HFFc6 (cell line): ENCODE data around the gene IGFN1. TPM values are rescaled to one million over a fixed set of nuclear protein-coding genes. Genes with fewer than 3 reads are reported as not detected.
A peak's percentile ranks its signal among the peaks of the same experiment; 100 is the strongest.

Experiments
- DNase-seq: peaks from one replicate; pipeline ENCODE4 v3.0.0-alpha.2; 2018
- H3K27ac Mint-ChIP-seq: 2 replicates; pipeline ENCODE4 v1.8.0; 2020; ENCODE audit warnings: mild to moderate bottlenecking, mixed read lengths
- H3K27me3 Mint-ChIP-seq: 2 replicates; pipeline ENCODE4 v1.8.0; 2021; ENCODE audit warnings: mild to moderate bottlenecking, moderate library complexity, mixed read lengths; ENCODE audit not compliant: insufficient read depth
- H3K36me3 Mint-ChIP-seq: 2 replicates; pipeline ENCODE4 v1.8.0; 2021; ENCODE audit warnings: low read depth, mixed read lengths
- H3K4me1 Mint-ChIP-seq: 2 replicates; pipeline ENCODE4 v1.8.0; 2020; ENCODE audit warnings: low read depth, mixed read lengths
- H3K4me3 Mint-ChIP-seq: 2 replicates; pipeline ENCODE4 v1.8.0; 2020; ENCODE audit warnings: mild to moderate bottlenecking, moderate library complexity, mixed read lengths
- H3K9me3 Mint-ChIP-seq: 2 replicates; pipeline ENCODE4 v1.8.0; 2020; ENCODE audit warnings: mild to moderate bottlenecking, mixed read lengths
- CTCF ChIP-seq: fragments of 200-600 bp; sonication (generic); IDR thresholded peaks from 2 replicates; pipeline ENCODE4 v1.5.0; 2021; ENCODE audit warnings: antibody characterized with exemption, mild to moderate bottlenecking
- total RNA-seq, 6 experiments: library from RNA; stranded (reverse); fragmentation: NEBNext Ultra II Directional; extraction: Animal tissue kit (Norgen Biotek cat#: 25700); gene quantifications; 2 replicates in 1 of 6; 3 replicates in 5 of 6; pipeline ENCODE4 v1.2.3, GENCODE V29; 2021

The IGFN1 gene
- total RNA-seq, 6 experiments from 2014 or later = not detected

GRCh38 chr1:201183753-201184152 is 6.9 kb upstream of the IGFN1 start:
- no peak for TF ChIP-seq CTCF
- H3K36me3 Mint-ChIP-seq = no peaks in the 10 kb centered on the region
- H3K4me3 Mint-ChIP-seq = no peak overlapping the region
- no peak overlapping the region for H3K27ac Mint-ChIP-seq
- H3K9me3 Mint-ChIP-seq = no peaks in the 10 kb centered on the region; the same call in 1 of the 2 replicates
- DNase-seq = no peak
- peaks cover 25% of the 10 kb centered on the region for H3K27me3 Mint-ChIP-seq
- H3K4me1 Mint-ChIP-seq = peaks cover 15% of the 10 kb centered on the region

- Mint-ChIP-seq H3K4me3 (no peak overlapping the region), H3K27me3 (peaks cover 26% of the 10 kb centered on the region), H3K27ac (no peak overlapping the region), H3K4me1 (peaks cover 15% of the 10 kb centered on the region), H3K9me3 (no peaks in the 10 kb centered on the region), H3K36me3 (no peaks in the 10 kb centered on the region)
- peak; percentile 80 for TF ChIP-seq CTCF
- DNase-seq = peak; percentile 84
Measured at GRCh38 chr1:201184307-201185122, 6.1 kb upstream of the IGFN1 start.

- no peak overlapping the region for H3K27ac Mint-ChIP-seq
- H3K9me3 Mint-ChIP-seq = no peaks in the 10 kb centered on the region
- peaks cover 15% of the 10 kb centered on the region for H3K4me1 Mint-ChIP-seq
- no peaks in the 10 kb centered on the region for H3K36me3 Mint-ChIP-seq
- H3K27me3 Mint-ChIP-seq = peaks cover 25% of the 10 kb centered on the region
- no peak for DNase-seq
- no peak overlapping the region for H3K4me3 Mint-ChIP-seq
- peak; percentile 25; the same call in 1 of the 2 replicates for TF ChIP-seq CTCF
Measured at GRCh38 chr1:201185123-201185453, 5.5 kb upstream of the IGFN1 start.

GRCh38 chr1:201185527-201186128 is 5.0 kb upstream of the IGFN1 start:
- H3K4me3 Mint-ChIP-seq = no peak overlapping the region
- no peak for DNase-seq
- H3K27ac Mint-ChIP-seq = no peak overlapping the region
- no peak for TF ChIP-seq CTCF
- no peaks in the 10 kb centered on the region for H3K36me3 Mint-ChIP-seq
- H3K9me3 Mint-ChIP-seq = no peaks in the 10 kb centered on the region
- peaks cover 15% of the 10 kb centered on the region for H3K4me1 Mint-ChIP-seq
- peaks cover 20% of the 10 kb centered on the region for H3K27me3 Mint-ChIP-seq

GRCh38 chr1:201186192-201186591 is 4.4 kb upstream of the IGFN1 start:
- Mint-ChIP-seq H3K9me3 (no peaks in the 10 kb centered on the region), H3K27me3 (peaks cover 16% of the 10 kb centered on the region), H3K4me1 (peaks cover 19% of the 10 kb centered on the region), H3K4me3 (no peak overlapping the region), H3K36me3 (no peaks in the 10 kb centered on the region), H3K27ac (no peak overlapping the region)
- TF ChIP-seq CTCF = no peak
- no peak for DNase-seq
